ENCODE measurements around the gene CYBA.

Gene CYBA

DNA sequence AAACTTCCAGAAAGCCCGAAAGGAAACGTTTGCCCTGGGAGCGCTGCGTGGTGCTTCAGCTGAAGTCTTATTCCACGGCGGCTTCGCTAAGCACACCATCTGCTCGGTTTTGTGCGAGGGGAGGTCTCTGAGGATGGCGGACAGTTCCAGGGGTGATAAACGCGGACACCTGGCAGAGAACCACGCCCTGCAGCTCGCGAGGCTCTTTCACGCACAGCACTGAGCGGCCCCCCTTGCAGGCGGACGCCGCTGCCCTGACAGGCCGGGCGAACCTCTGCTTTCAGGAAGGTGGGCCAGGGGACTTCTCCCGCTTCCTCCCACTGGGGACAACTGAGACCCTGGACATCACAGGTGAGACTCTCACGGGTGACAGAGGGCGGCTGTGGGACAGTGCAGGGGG lies 8.3 kb upstream of the CYBA start:
- no peak for DNase-seq

DNA sequence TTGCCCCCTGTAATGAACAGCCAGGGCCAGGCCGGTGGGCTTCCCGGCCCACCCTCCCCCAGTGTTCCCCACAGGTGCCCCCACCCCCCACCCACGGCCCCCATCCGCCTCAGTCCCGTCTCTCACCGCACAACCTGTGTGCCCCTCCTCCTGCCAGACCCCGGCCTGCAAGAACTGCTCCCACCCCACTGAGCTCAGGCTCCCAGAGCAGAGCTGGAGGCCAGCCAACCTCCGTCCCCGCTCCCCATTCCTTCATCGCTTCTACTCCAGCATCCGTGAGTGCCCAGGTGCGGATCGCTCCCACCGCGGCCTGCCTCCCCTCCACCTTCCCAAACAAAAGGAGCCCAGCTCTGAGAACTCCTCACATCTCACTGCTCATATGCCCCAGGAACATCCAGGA lies 7.9 kb upstream of the CYBA start:
- no peak for DNase-seq

DNA sequence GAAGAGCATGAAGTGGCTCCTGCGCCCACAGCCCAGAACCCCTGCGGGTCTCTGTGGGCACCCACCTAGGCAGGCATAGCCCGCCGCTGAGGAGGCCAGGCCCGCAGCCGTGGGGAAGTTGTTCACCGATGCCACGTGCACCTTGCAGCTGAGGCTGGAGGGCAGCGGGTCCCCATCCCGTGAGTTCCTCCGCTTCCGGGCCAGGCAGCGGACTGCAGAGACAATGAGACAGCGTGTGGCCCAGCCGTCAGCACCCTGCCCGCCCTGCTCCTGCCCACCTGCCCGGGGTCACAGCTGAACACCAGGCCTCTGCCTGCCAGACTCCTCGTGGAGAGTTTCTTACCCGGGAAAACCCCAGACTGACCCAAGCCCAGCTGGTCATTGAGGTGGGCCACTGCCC lies 6.5 kb upstream of the CYBA start:
- DNase-seq = no peak

DNA sequence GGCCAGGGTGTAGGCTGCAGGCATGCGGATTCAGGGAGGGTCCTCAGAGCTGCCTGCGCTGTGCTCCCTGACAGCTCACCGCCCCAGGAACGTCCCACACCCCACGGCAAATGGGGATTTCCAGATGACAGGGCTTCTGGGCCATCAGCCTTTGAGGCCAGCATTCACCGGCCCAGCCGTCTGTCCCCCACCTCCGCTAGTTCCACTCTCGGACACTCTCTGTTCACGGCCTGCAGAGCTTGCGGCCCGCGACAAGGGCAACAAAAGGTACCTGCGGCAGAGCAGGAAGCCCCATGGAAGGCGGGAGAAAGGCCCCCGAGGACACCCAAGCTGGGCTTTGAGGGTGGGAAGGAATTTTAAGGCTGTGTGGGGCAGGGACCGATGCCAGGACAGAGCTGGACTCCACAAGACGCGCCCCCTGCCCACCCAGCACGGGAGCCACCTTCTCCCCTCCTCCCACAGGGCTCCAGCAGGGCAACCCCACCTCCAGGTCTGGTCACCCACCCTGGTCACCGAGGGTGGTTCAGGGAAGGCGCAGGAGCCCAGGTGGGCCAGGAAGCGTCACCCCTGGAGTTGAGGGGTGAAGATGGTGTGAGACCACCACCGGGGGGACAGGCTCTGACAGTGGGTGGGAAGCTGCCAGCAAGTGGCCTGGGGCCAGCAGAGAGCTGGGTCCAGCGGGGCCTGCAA lies 5.6 kb upstream of the CYBA start:
- no peak for DNase-seq

DNA sequence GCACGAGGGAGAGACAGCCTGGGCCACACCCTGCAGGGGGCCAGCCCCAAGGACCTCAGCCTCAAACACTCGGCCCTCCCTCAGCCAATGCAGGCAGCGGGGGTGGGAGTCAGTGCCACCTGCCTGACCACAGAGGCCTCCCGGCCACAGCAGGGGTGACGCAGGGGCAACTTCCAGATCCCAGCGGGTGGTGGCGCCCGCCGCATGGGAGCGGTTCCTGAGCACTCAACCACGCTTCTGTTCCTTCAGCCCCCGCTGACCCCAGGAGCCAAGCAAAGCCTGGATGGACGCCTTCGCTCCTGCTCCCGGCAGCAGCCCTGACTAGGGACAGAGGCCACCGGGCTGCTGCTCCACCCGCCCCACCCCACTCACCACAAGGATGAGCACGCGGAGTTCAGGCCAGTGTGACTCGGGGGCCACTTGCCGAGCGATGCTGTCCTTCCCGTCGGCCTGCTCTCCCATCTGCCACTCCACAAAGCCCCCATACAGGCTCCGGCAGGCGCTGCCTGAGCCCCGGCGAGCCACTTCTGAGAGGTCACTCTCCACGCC lies 5.0 kb upstream of the CYBA start:
- DNase-seq = no peak

DNA sequence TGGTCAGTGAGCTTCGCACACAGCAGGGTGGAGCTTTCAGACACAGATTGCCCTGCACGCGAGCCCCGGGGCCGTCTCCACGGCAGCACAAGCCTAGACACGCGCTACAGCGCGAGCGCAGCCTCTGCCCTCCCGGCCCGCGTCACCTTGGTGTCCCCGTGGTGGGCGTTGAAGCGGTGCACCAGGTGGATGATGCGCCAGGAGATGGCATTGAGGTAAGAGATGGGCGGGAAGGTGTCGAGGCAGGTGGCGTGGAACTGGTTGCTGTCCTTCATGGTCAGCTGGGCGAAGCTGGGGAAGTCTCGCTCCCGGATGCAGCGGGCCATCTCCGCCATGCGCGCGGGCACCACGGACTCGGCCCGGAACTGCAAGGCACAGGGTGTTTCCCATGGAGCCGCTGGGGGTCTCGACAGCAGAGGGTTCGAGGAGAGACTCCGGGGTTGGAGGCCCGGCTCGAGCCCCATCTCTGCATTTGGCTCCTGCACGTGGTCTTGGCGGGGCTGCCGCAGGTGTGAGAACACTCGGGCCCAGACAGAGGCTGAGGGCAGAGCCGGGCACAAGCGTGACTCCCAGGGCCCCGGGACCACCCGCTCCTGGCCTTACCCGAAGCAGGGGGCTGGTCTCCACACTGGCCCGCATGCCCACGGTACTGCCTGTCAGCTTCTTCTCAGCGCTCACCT lies 4.3 kb upstream of the CYBA start:
- DNase-seq = no peak

DNA sequence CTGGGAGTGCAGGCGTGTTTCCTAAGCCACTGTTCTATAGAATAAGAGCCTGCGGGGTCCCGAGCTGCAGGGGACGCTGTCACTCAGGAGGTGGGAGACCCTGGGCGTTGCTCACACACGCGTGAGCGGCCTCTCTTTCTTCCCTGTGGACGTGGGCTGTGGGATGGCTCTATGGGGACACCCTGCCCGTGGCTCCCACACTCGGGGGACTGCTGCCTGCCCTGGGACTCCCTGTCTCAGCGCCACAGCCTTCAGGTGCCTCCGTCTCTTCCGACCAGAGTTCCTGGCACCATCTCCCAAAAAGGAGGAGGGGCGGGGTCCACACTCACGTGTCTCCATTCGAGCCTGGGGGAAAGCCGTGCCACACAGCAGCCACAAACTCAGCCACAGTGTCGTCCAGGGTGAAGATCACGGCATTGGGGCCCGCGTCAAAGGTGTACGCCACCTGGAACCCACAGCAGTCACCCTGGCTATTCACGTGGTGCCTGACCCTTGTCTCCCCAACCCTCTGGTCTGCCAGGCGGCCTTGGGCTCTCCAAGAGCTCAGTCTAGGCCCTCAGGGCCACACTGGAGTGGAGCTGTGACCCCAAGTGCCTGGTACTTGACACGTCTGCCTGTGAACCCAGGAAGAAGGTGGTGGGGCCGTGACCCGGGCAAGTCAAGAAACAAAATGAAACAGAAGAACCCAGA lies 3.7 kb upstream of the CYBA start:
- no peak for DNase-seq

DNA sequence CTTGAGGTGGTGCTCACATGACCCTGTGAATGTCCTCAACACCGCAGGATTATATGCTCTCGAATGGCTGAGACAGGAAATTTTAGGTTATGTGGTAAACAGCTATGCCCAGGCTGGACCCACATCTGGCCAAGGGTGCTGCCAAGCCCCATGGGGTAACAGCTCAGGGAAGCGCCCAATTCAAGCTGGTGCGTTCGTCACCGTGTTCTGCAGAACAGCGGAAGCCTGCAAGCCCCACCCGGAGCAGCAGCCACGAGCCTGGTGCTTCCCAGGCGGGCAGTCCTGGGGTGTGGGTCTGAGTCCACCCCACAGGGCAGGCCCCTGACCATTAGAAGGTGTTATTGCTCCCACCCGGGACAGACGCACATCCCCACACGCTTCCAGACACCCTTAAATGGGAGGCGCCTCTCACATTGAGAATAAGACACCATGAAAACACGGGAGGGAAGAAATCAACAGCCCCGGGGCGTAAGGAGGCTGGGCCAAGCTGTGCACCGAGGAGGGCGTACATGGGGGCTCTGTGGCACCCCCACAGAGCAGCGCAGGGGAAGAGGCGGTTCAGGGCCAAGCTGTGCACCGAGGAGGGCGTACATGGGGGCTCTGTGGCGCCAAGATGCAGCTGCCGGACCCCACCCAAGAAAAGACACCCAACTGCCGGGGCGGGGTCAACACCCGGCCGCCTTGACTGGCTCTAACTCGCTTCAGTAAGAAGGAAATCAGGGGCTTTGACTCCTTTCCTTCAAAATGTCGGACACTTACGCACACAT lies 2.9 kb upstream of the CYBA start:
- no peak for DNase-seq

DNA sequence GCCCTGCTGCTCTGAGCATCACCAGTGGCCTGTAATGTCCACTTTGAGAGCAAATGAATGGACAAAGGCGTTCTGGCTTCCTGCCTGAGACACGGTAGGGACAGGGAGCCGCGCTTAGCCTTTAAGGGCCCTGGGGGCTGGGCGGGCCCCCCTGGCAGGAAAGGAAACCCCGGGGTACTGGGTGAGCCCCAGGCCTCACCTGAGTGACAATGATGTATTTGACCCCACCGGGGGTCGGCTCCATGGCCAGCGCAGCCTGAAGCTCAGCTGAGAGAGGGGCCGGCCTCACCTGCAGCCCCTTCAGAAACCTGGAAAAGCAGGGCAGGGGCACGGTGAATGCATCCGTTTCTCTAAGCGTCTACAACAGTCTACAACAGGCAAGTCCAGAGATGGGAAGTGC lies 2.2 kb upstream of the CYBA start:
- no peak for DNase-seq

DNA sequence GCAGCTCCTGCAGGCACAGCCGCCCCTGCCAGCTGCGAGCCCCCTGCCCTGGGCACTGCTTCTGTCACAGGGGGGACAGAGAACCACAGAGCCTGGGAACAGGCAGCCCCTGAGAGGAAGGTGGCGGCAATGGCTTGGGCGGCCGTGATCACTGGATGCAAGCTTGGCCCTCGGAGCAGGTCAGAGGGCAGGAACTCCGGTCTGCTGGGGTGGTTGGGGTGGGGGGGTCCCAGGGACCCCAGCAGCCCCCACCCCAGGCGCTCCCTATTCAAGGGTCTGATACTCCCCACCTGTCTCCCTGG lies 1.9 kb upstream of the CYBA start:
- DNase-seq = no peak

DNA sequence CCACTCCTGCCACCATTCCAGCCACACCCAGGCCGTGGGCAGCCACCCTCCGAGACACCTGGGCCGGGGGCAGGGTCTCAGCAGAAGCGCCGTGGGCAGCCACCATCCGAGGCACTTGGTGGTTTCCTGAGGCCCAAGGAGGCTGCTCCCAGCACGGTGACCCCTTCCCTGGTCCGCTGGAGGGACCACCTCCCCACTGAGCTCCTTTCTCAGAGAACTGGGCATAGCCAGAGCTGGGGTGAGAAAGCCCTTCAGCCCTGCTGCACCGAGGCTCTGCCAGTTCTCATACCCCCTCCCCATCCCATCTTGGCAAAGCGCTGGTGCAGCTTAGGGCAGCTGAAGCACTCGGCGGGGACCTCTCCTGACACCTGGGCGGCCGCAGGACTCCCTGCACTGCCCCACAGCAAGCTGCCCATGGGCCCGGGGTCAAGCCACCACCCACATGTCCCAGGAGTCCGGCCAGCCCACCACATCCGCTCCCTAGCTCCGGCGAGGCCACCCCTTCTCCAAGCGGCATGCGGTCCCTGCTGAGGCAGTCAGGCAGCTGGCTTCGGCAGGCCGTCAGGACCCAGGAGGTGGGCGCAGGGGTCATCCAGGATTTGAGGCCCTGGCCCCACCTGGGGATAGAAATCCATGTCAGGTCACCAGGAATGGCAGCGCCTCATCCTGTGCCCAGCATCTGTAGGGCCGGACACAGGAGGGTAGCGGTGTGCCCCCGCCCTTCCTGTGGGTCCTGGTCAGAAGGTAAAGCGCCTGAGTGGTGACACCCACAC lies 1.3 kb upstream of the CYBA start:
- DNase-seq = no peak

DNA sequence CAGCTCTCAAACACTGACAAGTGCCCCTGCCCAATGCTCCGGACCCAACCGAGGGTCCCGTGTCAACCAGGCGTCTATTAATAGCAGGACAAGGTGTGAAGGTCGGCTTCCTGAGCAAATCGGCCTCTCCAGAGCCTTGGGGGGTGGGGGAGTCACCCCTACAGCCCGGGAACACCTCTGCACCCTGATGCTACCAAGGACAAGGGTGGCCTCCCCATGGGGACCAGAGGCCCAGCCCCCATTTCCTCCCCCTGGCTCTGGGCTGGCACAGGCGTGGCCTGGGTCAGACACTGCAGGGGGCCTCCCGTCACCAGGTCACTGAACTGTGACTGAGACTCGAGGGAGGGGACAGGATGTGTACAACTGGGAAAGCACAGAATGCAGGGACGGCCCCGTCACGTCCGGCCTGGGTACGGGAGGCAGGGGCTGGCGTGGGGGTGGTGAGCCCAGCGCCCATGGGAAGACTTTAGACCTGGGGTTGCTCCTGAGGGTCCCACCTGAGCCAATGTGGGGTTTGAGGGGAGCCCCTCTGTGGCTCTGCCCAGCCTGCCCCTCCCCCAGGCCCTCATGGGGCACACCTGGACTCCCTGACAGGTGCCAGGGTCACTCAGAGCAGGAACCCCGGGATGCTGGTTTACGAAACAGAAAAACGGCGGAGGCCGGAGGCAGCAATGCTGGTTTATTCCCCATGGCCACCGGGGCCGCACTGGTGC lies 579 bp upstream of the CYBA start:
- no peak for DNase-seq

DNA sequence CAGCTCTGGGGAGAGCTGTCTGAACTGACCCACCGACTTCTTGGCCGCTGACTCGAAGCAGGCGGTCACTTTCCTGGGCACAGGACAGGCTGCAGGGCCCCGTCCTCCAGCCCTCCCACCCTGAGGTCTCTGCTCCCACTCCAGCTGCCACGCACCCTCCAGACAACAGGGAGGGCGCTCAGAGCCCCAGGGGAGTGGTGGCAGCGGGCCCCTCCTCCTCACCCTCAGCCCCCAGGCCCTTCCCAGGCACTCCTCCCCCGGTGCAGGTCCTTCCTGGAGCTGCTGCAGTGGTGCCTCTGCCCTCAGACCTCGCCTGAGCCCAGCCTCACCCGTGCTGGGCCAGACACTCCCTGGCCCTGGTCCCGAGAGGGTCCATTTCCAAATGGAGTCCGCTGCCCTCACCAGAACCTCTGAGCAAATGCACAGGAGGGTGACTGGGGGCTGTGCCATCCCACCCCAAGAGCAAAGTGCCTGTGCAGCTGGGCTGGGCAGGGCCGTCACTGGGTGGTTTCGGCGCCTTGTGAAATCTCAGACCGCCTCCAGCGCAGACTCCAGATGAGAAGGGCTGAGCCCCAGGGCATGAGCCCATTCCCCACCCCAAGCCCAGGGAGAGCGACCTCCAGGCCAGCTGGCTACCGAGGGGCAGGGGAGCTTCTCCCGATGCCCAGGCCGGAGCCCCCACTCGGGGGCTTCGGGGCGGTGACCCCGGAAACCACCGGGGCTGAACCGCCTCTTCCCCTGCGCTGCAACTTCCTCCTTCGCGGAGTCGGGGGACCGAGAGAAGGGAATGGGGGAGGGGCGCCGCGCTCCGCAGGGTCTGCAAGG lies 717 bp downstream of the CYBA start:
- DNase-seq = no peak

DNA sequence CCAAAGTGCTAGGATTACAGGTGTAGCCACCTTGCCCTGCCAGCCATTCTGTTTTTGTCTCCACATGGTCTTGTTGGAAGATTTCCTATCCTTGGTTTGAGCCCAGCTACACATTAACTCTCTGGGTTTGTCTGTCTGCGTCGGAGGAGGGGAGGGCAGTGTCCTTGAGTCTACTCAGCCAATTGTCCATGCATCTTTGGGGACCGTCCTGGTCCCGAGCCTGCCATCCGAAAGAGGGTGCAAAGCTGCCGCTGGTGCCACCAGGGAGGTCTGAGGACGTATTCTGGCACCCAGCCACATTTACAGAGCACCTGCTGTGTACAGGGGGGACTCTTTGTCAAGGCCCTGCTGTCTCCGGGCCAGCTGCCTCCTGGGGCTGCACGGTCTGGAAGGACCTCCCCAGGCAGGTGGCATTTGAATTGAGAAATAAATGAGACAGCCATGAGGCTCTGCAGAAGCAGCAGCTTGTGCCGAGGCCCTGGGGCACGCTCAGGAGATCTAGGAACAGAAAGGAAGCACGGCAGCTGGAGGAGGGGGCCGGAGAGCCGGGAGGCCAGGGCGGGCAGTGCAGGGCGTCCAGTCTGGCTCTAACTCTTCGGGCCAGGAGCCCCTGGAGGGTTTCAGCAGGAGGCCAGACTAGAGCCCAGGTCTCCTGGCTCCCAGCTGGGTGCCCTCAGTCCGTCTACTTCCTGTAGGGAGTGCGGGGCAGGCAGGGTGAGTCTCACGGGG lies 1.5 kb downstream of the CYBA start:
- DNase-seq = peak; percentile 27

DNA sequence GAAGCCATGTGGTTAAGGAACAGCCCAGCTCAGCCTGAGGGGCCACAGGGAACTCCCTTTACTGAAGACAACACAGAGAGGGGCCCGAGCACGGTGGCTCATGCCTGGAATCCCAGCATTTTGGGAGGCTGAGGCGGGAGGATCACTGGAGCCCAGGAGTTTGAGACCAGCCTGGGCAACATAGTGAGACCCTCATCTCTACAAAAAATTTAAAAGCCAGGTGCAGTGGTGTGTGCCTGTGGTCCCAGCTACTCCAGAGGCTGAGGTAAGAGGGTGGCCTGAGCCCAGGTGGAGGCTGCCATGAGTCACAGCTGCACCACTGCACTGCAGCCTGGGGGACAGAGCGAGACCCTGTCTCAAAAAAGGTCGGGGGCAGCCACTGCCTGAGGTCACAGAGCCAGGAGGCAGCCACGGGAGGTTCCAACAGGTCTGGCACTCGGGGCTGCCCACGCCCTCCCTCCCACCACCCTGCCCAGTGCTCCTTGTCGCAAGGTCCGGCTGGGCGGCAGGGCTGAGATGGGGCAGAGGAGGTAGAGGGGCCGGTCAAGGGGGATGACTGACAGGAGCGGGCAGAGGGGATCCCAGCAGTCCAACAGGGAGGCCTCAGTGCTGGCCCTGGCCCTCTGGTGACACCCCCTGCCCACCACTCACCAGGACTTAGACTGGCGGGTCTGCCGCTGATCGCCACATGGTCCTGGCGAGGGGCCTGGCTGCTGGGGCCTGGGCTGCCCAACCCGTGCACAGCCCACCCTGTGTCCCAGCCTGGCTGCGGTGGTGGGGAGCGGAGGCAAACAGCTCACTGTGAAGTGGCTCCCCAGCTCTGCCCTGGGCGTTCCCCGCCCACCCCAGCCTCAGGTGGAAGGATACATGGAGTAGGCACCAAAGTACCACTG lies 3.4 kb downstream of the CYBA start:
- DNase-seq = no peak

DNA sequence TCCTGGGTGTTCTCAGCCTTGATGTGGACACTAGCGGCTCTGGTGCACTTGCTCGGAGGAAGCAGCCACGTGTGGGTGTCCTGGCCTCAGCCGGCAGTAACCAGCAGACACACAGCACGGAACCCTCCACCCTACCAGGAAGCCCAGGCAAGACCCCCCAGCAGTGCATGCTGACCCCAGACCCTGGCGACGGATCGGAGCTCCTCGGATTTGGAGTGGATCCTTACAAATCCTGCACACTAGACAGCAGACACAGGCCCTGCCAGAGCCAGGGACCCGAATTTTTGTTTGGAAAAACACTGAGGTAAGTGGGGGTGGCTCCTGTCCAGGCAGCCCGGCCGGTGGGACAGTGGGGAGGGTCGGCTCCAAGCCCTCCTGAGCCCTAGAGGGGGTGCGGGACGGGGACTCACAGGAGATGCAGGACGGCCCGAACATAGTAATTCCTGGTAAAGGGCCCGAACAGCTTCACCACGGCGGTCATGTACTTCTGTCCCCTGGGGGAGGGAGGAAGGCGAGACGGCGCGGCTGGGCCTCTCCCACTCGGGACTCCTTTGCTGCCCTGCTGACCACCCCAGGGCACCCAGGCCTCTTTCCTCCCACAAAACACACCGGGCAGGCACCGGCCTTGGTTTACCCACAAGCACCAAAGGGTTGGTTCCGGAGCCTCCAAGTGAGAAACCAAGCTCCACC lies 4.4 kb downstream of the CYBA start:
- DNase-seq = no peak

DNA sequence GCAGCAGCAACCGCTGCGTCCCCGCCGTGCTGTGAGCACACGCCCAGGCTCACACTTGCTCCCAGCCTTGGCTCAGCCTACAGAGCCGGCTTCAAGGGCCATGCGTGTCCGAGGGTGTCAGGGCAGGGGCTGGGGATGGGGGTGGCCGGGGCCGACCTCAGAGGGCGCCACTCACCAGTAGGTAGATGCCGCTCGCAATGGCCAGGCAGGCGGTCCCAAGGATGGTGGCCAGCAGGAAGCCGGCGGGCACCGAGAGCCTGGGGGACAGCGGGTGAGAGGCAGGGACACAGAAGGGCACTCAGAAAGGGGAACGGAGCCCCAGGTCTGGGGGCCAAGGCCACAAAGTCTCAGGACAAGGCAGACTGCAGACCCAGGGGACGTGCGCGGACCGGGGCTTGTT lies 4.9 kb downstream of the CYBA start:
- DNase-seq = no peak

DNA sequence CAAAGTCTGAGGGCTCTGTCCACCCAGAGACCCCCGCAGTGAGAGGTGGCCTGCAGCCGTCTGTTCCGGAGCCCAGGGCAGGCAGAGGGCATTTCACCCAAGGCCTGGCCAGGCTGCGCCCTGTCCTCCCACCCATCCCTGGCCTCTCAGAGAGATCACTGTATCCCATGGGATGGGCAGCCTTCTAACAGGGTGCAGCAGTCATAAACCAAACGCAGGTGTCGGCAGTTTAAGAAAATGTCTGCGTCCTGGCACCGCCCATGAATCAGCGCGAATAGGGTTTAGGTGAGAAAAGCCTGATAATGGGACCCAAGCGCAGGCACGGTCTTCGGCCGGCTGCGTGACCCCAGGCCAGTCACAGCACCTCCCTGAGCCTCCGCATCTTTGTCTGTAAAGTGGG lies 5.4 kb downstream of the CYBA start:
- no peak for DNase-seq

DNA sequence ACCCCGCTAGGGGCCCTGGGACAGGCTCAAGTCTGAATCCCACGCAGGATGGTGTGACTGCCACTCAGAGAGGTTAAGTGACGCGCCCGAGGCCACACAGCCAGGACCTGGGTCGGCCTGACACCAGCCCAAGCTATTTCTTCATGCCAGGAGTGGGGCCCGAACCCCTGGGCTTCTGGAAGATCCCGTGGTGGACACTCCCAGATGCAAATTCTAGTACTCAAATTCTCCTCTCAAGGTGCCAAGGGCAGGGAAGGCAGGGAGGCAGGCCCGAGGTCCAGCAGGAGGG lies 7.3 kb downstream of the CYBA start:
- DNase-seq = no peak

All from NCI-H1105 (cell line).